Heart right ventricle (tissue), 16 donors: Measurements from ENCODE around the gene SDHAF2. TPM values are rescaled to one million over a fixed set of nuclear protein-coding genes. Genes with fewer than 3 reads are reported as not detected.
"Not testable (repeated sequence)": the region's sequence is repeated elsewhere in the genome, so short reads cannot be mapped to it uniquely, and the experiment has no call there.

ENCODE experiments used
- ATAC-seq, 8 donors: fragments of 200-7000 bp; cut with Tn5 transposase; one replicate each; pipeline ENCODE4 v1.9.1; 2020; ENCODE audit warnings: mild to moderate bottlenecking in 8 of 8, moderate library complexity in 8 of 8, moderate number of reproducible peaks in 1 of 8
- DNase-seq, 2 donors: peaks; one replicate each; pipeline ENCODE4 v3.0.0-alpha.2; 2020
- H3K27ac ChIP-seq, 10 donors: fragments of 200-600 bp; sonication (generic) in 2 of 10; one replicate each; pipeline versions ENCODE4 v1.5.0 to v1.8.0; 2020 to 2022; ENCODE audit warnings: mild to moderate bottlenecking in 3 of 10
- H3K27me3 ChIP-seq, 7 donors: fragments of 200-600 bp; one replicate each; pipeline ENCODE4 v1.8.0; 2021 to 2022; ENCODE audit warnings: mild to moderate bottlenecking in 2 of 7
- H3K36me3 ChIP-seq, 9 donors: fragments of 200-600 bp; sonication (generic) in 1 of 9; one replicate each; pipeline versions ENCODE4 v1.5.0 to v1.8.0; 2020 to 2022; ENCODE audit warnings: mild to moderate bottlenecking in 2 of 9
- H3K4me1 ChIP-seq, 9 donors: fragments of 200-600 bp; sonication (generic) in 1 of 9; one replicate each; pipeline versions ENCODE4 v1.5.0 to v1.8.0; 2020 to 2022; ENCODE audit warnings: mild to moderate bottlenecking in 4 of 9
- H3K4me3 ChIP-seq, 10 donors: fragments of 200-600 bp; sonication (generic) in 2 of 10; one replicate each; pipeline versions ENCODE4 v1.5.0 to v1.8.0; 2020 to 2022; ENCODE audit warnings: mild to moderate bottlenecking in 7 of 10, moderate library complexity in 2 of 10
- H3K9me3 ChIP-seq, 11 donors: fragments of 200-600 bp in 10 of 11; sonication (generic) in 2 of 11; one replicate each; pipeline versions ENCODE4 v1.5.0 to v1.8.0; 2013 to 2022; ENCODE audit warnings: mild to moderate bottlenecking in 2 of 11, control low read depth in 1 of 11, moderate library complexity in 1 of 11
- CTCF ChIP-seq, 9 donors: fragments of 200-600 bp; sonication (generic) in 2 of 9; IDR thresholded peaks; one replicate each; pipeline versions ENCODE4 v1.5.0 to v1.8.0; 2021 to 2022; ENCODE audit warnings: antibody characterized with exemption in 9 of 9, mild to moderate bottlenecking in 5 of 9, moderate library complexity in 1 of 9
- WGBS, 2 donors: extraction: QIAGEN DNeasy Blood & Tissue Kit; methylation state at CpG; one replicate each; pipeline ENCODE4 v1.1.7; 2013; ENCODE audit warnings: inconsistent platforms in 1 of 2; 5-methylcytosine and 5-hydroxymethylcytosine counted together
- intact Hi-C, 10 donors: fragments of 100-400 bp; cut with DNase I; formaldehyde crosslinking; loops; one replicate each; pipeline versions ENCODE4 v1.11.1 to v1.14.2; 2022
- long read RNA-seq, 3 donors: library from polyadenylated mRNA; unstranded; transcript quantifications; one replicate each; pipeline ENCODE4 v2.0.0, GENCODE V29; 2020 to 2021
- polyA plus RNA-seq, 2 donors: library from polyadenylated mRNA; stranded (reverse); fragments of 200-250 nt; gene quantifications; one replicate each; pipeline ENCODE4 v1.2.3, GENCODE V29; 2013
- total RNA-seq, 10 donors: library from RNA; stranded (reverse); fragmentation: NEBNext Ultra II Directional in 3 of 10; extraction: Animal tissue kit (Norgen Biotek cat#: 25700) in 3 of 10; gene quantifications; one replicate each; pipeline versions ENCODE4 v1.2.1 to v1.2.4, GENCODE V29; 2021 to 2023
- donor health status: Arrhythmogenic right ventricular cardiomyopathy.
- donor health status: ischemic (EF 13 %, LVEDD 7.1; RV severe dilation, severe dysfunction).
- donor health status: healthy with polysubstance abuse.
- donor health status: DM: no; HTN: yes; CAD: no.
- donor health status: DM: no; HTN: no; CAD: no.
- donor health status: ischemic (EF 25% LVEDD 6.9; RV normal size, moderate dysfunction).
- donor health status: ischemic (EF 25% LVEDD 5.7; RV mildly dilated, moderate dysfunction).
- donor health status: healthy.
- donor health status: DM: yes; HTN: yes; CAD: no.
- donor health status: Ischemic cardiomyopathy.
- donor health status: ischemic (EF 35%, LVEDD 5.7; RV mildly dilated, moderate dysfunction).
- donor health status: nonischemic (EF 11% LVEDD 7.7; RV severe dilation, severe dysfunction).
- donor health status: DM: yes; HTN: yes; CAD: no.
- donor health status: PGD.
- donor health status: ischemic (EF 29% LVEDD 5.4; RV normal size, mild dysfunction).
- donor health status: nonischemic (EF 23%, LVEDD 6.1; RV moderate dilation, normal function).

The SDHAF2 gene
- total RNA-seq (10 to 100 TPM; 24.4 to 39.9 (median 32.7) TPM), polyA plus RNA-seq (10 to 100 TPM; 43.4 to 56.1 TPM)
- long read RNA-seq, donor 1, transcript SDHAF2-201 (4 exons, 2,033 nt), result major isoform, 34 of 41 reads
- long read RNA-seq, donor 1, partial matches to known transcripts, result 0 of 41 reads
- long read RNA-seq, donor 1, other reads (novel, unspliced or antisense), result 6 of 41 reads
- long read RNA-seq, donor 2, transcript SDHAF2-201 (4 exons, 2,033 nt), result major isoform, 41 of 58 reads
- long read RNA-seq, donor 2, transcript SDHAF2-206 (2 exons, 835 nt), result minor isoform, 6 of 58 reads
- long read RNA-seq, donor 2, partial matches to known transcripts, result 8 of 58 reads
- long read RNA-seq, donor 2, other reads (novel, unspliced or antisense), result 0 of 58 reads
- long read RNA-seq, donor 3, transcript SDHAF2-201 (4 exons, 2,033 nt), result major isoform, 55 of 59 reads
- long read RNA-seq, donor 3, partial matches to known transcripts, result 0 of 59 reads
- long read RNA-seq, donor 3, other reads (novel, unspliced or antisense), result 1 of 59 reads

GRCh38 chr11:61429691-61430582, at the start of gene SDHAF2, which contains the start of gene CPSF7:
Gene SDHAF2 (plus strand): TSS chr11:61430124. CDS start chr11:61430147, 23 bp downstream.
Gene CPSF7 (minus strand): TSS chr11:61429975. CDS start chr11:61429235, 740 bp downstream.
- DNase-seq, result peak; percentile 96 to 97
- Histone ChIP-seq H3K27ac (peak within 1 kb of the TSS; percentile 75 to 98 (median 96)), H3K4me3 (peak within 1 kb of the TSS; percentile 49 to 91 (median 79)), H3K4me1 (peaks cover 0 to 66% (median 41%) of the 10 kb centered on the region in 9 donors), H3K27me3 (no peaks in the 10 kb centered on the region), H3K36me3 (peaks cover 0 to 55% (median 27%) of the 10 kb centered on the region in 9 donors), H3K9me3 (no peaks in the 10 kb centered on the region)
- whole genome bisulfite sequencing, 2 donors, result 0 to 1% methylated on average over 66 to 82 of the region's 82 CpGs
- intact Hi-C loops, result loop anchor here in 1 of 10 donors (10.0 kb wide), 1 partner anchor 95 kb away; the partner anchor contains the start of genes DDB1 and TKFC
- no peak for TF ChIP-seq CTCF (IDR thresholded peaks at IDR 0.05)
- peak; percentile 96 to 99 (median 98) for ATAC-seq

GRCh38 chr11:61380884-61381283, 49.0 kb upstream of the SDHAF2 start:
- Histone ChIP-seq H3K4me1 (peaks cover 0 to 20% (median 3%) of the 10 kb centered on the region in 9 donors), H3K27me3 (no peaks in the 10 kb centered on the region), H3K9me3 (no peaks in the 10 kb centered on the region), H3K4me3 (no peak overlapping the region), H3K36me3 (peaks cover 0 to 17% (median 0%) of the 10 kb centered on the region in 9 donors), H3K27ac (no peak overlapping the region)
- TF ChIP-seq CTCF (IDR thresholded peaks at IDR 0.05), result no peak
- DNase-seq, result no peak
- 94 to 97% methylated on average over 9 of the region's 9 CpGs for WGBS, 2 donors
- intact Hi-C loops, result loop anchor here in 2 of 10 donors (10.0 kb wide), 1 partner anchor 126 kb away; no protein-coding TSS in a partner anchor
- no peak for ATAC-seq

- intact Hi-C loops, result loop anchor here in 8 of 10 donors (2.0 to 10.0 kb wide), 5 partner anchors 19 to 129 kb away; no protein-coding TSS in a partner anchor
- not testable (repeated sequence) for DNase-seq, H3K27me3 ChIP-seq, H3K9me3 ChIP-seq, ATAC-seq, H3K4me3 ChIP-seq, H3K36me3 ChIP-seq, H3K27ac ChIP-seq
- 96 to 97% methylated on average over 5 of the region's 5 CpGs for WGBS, 2 donors
- H3K4me1 ChIP-seq, result peaks cover 0 to 15% (median 4%) of the 10 kb centered on the region in 9 donors
Observed at GRCh38 chr11:61383859-61384258, 46.1 kb upstream of the SDHAF2 start.

- H3K9me3 ChIP-seq, result no peaks in the 10 kb centered on the region
- DNase-seq (no peak), ATAC-seq (peak in 4 of 8 donors; percentile 10 to 29 (median 21))
- peaks cover 0 to 6% (median 0%) of the 10 kb centered on the region in 9 donors for H3K36me3 ChIP-seq
- intact Hi-C loops, result loop anchor here (1.0 to 10.0 kb wide), 7 partner anchors 20 to 130 kb away; no protein-coding TSS in a partner anchor
- H3K27me3 ChIP-seq, result no peaks in the 10 kb centered on the region
- no peak for TF ChIP-seq CTCF (IDR thresholded peaks at IDR 0.05)
- no peak overlapping the region for H3K4me3 ChIP-seq
- H3K4me1 ChIP-seq, result peaks cover 0 to 8% (median 4%) of the 10 kb centered on the region in 9 donors
- WGBS, 2 donors, result 89 to 90% methylated on average over 15 of the region's 15 CpGs
- H3K27ac ChIP-seq, result no peak overlapping the region
Observed at GRCh38 chr11:61384271-61385242, 45.4 kb upstream of the SDHAF2 start.
